ENCODE data around the gene PSMB1.
"Not testable (repeated sequence)": the region's sequence is repeated elsewhere in the genome, so short reads cannot be mapped to it uniquely, and the experiment has no call there.

The PSMB1 gene

DNA sequence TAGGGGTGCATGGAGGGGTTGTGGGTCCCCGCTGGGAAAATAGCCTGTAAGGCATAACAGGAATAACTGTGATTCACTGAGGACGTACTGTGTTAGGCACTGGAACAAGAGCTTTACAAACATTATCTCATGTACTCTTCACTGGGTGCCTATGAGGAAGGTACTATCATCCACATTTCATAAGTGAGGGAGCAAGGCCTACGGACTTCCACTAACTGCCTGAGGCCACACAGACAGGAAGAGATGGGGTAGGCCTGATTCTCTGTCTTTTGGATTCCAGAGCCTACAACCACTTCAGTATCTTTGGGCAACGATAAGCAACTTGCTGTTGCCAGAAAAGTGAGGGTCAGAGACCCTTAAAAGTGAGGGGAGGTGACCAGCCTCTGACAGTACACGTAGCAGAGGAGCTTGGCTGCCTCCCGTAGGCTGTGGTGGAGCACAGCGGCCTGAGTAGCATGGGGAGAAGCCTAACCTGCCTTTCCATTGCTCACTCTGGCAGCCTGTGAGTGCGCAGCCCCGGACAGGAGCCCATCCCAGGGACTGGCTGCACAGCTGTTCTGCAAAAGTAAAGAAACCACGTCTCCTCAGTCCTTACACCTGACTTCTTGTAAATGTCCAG lies 30.4 kb downstream of the PSMB1 start:
- no peaks in the 10 kb centered on the region for H3K36me3 ChIP-seq
- H3K4me3 ChIP-seq (ENCODE audit: low read depth, low read length), result no peak overlapping the region
- DNase-seq, result peak; percentile 49
- peaks cover 4% of the 10 kb centered on the region for H3K4me1 ChIP-seq
- H3K9me3 ChIP-seq, result no peaks in the 10 kb centered on the region
- TF ChIP-seq, protein P1, sequence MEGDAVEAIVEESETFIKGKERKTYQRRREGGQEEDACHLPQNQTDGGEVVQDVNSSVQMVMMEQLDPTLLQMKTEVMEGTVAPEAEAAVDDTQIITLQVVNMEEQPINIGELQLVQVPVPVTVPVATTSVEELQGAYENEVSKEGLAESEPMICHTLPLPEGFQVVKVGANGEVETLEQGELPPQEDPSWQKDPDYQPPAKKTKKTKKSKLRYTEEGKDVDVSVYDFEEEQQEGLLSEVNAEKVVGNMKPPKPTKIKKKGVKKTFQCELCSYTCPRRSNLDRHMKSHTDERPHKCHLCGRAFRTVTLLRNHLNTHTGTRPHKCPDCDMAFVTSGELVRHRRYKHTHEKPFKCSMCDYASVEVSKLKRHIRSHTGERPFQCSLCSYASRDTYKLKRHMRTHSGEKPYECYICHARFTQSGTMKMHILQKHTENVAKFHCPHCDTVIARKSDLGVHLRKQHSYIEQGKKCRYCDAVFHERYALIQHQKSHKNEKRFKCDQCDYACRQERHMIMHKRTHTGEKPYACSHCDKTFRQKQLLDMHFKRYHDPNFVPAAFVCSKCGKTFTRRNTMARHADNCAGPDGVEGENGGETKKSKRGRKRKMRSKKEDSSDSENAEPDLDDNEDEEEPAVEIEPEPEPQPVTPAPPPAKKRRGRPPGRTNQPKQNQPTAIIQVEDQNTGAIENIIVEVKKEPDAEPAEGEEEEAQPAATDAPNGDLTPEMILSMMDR (IDR thresholded peaks at IDR 0.05; ENCODE audit: low read depth, low read length), result peak; percentile 58
- no peaks in the 10 kb centered on the region for H3K27me3 ChIP-seq

DNA sequence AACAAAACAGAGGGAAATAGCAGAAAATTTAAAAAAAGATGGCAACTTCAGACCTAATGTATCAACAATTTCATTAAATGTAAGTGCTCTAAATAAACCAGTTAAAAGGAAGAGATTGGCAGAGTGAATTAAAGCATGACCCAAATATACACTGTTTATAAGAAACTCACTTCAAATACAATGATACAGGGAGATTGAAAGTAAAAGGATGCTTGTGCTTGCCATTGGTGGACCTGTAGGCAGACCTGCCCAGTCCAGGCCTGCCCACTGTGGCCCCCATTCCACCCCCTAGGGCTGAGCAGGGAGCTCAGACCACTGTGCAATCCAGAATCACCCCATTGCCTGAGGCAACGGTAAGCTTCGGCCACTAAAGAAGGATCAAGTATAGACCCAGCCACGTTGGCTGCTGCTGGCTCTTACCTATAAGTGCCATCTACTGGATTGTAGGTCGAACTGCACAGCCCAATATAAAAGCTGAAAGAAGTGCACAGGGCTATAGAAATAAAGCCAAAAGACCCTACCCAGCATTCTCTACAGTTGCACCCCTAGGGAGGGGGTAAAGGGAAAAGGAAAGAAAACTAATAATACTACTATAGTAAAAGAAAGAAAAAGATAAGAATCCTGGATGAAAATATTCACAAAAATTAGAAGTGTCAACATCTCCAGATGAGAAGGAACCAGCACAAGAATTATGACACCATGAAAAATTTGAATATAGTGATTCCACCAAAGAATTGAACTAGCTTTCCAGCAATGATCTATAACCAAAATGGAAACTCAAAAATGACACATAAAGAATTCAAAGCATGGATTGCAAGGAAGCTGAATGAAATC lies 36.1 kb downstream of the PSMB1 start:
- TF ChIP-seq, protein P1 (IDR thresholded peaks at IDR 0.05; ENCODE audit: low read depth, low read length), result peak; percentile 89
- DNase-seq, result peak; percentile 76
- Histone ChIP-seq H3K9me3 (no peaks in the 10 kb centered on the region), H3K4me1 (no peaks in the 10 kb centered on the region), H3K27me3 (no peaks in the 10 kb centered on the region), H3K4me3 (ENCODE audit: low read depth, low read length) (no peak overlapping the region), H3K36me3 (no peaks in the 10 kb centered on the region)

DNA sequence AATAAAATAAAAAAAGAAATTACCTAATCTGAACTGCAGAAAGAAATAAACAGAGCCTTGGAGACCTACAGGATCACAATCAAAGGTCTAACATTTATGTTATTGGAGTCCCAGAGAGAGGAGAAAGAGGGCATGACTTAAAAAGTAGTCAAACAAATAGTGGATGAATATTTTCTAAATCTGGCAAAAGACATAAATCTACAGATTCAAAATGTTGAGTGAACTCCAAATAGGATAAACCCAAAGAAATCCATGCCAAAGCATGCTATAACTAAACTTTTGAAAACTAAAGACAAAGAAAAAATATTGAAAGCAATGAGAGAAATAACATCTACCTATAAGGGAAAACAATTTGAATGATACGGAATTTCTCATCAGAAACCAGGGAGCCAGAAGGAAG lies 38.2 kb downstream of the PSMB1 start:
- Histone ChIP-seq H3K36me3 (no peaks in the 10 kb centered on the region), H3K9me3 (no peaks in the 10 kb centered on the region), H3K4me1 (no peaks in the 10 kb centered on the region), H3K27me3 (no peaks in the 10 kb centered on the region), H3K4me3 (ENCODE audit: low read depth, low read length) (no peak overlapping the region)
- TF ChIP-seq, protein P1 (IDR thresholded peaks at IDR 0.05; ENCODE audit: low read depth, low read length), result no peak
- DNase-seq, result no peak

DNA sequence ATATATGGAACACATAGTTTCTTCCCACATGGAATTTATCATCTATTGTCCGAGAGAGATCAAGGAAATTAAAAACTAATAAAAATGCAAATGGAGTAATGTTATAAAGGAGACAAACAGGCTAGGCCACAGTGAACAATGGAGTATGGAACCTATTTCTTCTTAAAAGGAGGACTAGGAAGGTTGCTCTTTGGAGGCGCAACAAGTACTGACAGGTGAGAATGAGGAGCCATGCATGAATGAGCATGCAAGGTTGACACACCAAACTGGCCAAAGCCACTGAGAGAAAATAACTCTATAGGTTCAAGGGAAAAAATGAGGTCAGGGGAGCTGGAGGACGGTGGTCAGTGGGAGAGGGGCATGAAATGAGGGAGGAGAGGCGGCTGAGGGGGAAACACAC lies 40.9 kb downstream of the PSMB1 start:
- Histone ChIP-seq H3K9me3 (no peaks in the 10 kb centered on the region), H3K4me1 (no peaks in the 10 kb centered on the region), H3K36me3 (no peaks in the 10 kb centered on the region), H3K4me3 (ENCODE audit: low read depth, low read length) (no peak overlapping the region), H3K27me3 (no peaks in the 10 kb centered on the region)
- no peak for DNase-seq
- TF ChIP-seq, protein P1 (IDR thresholded peaks at IDR 0.05; ENCODE audit: low read depth, low read length), result no peak

DNA sequence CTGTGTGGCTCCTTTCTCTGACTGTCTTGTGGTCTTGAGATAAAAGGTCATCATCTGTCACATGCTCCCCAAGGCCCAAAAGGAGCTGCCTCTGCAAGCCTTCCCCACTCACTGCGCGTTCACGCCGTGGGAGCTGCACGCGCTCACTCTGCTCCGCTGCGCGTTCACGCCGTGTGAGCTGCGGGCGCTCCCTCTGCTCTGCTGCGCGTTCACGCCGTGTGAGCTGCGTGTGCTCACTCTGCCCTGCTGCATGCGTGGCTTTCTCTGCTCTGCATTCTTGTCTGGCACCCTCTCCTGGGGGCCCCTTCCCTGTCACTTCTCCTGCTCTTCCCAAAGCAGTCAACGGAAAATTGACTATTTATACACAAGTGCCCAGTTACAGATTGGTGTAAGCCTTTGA lies 42.5 kb downstream of the PSMB1 start:
- no peaks in the 10 kb centered on the region for H3K9me3 ChIP-seq
- no peak for DNase-seq
- TF ChIP-seq, protein P1 (IDR thresholded peaks at IDR 0.05; ENCODE audit: low read depth, low read length), result no peak
- no peaks in the 10 kb centered on the region for H3K4me1 ChIP-seq
- no peak overlapping the region for H3K4me3 ChIP-seq (ENCODE audit: low read depth, low read length)
- H3K27me3 ChIP-seq, result no peaks in the 10 kb centered on the region
- H3K36me3 ChIP-seq, result no peaks in the 10 kb centered on the region

DNA sequence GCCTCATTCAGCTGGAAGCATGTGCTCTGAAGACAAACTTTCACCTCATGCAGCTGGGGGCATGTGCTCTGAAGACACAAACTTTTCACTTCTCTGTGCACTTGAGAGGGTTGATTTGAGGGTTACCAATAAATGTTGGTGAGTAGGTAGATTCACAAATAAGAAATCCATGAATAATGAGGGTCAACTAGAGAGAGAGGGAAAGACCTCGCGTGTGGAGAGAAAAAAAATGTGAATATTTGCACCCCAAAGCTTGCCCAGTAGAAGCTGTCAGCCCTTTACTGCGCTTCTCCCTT lies 43.4 kb downstream of the PSMB1 start:
- Histone ChIP-seq H3K9me3 (no peaks in the 10 kb centered on the region), H3K4me3 (ENCODE audit: low read depth, low read length) (no peak overlapping the region), H3K27me3 (no peaks in the 10 kb centered on the region), H3K36me3 (no peaks in the 10 kb centered on the region), H3K4me1 (no peaks in the 10 kb centered on the region)
- DNase-seq, result no peak
- TF ChIP-seq, protein P1 (IDR thresholded peaks at IDR 0.05; ENCODE audit: low read depth, low read length), result no peak

DNA sequence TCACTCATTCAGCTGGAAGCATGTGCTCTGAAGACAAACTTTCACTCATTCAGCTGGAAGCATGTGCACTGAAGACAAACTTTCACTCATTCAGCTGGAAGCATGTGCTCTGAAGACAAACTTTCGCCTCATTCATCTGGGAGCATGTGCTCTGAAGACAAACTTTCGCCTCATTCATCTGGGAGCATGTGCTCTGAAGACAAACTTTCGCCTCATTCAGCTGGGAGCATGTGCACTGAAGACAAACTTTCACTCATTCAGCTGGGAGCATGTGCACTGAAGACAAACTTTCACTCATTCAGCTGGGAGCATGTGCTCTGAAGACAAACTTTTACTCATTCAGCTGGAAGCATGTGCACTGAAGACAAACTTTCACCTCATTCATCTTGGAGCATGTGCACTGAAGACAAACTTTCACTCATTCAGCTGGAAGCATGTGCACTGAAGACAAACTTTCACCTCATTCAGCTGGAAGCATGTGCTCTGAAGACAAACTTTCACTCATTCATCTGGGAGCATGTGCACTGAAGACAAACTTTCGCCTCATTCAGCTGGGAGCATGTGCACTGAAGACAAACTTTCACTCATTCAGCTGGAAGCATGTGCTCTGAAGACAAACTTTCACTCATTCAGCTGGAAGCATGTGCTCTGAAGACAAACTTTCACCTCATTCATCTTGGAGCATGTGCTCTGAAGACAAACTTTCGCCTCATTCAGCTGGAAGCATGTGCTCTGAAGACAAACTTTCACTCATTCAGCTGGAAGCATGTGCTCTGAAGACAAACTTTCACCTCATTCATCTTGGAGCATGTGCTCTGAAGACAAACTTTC lies 44.0 kb downstream of the PSMB1 start:
- not testable (repeated sequence) for H3K4me3 ChIP-seq (ENCODE audit: low read depth, low read length); H3K4me1 ChIP-seq; DNase-seq; H3K27me3 ChIP-seq; H3K36me3 ChIP-seq; H3K9me3 ChIP-seq

DNA sequence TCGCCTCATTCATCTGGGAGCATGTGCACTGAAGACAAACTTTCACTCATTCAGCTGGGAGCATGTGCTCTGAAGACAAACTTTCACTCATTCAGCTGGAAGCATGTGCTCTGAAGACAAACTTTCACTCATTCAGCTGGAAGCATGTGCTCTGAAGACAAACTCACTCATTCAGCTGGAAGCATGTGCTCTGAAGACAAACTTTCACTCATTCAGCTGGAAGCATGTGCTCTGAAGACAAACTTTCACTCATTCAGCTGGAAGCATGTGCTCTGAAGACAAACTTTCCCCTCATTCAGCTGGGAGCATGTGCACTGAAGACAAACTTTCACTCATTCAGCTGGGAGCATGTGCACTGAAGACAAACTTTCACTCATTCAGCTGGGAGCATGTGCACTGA lies 44.8 kb downstream of the PSMB1 start:
- H3K4me3 ChIP-seq (ENCODE audit: low read depth, low read length); H3K9me3 ChIP-seq; H3K36me3 ChIP-seq; DNase-seq; H3K27me3 ChIP-seq; H3K4me1 ChIP-seq: not testable (repeated sequence)

Measured in BE2C (cell line).